Stimulated activated CD4-positive, alpha-beta T cell treated with anti-CD3 and anti-CD28 coated beads, Interleukin-2, amount 100 ng/mL, for 24 hours (primary cell): Measurements from ENCODE around the gene LYPD6B.
"Not testable (repeated sequence)": the region's sequence is repeated elsewhere in the genome, so short reads cannot be mapped to it uniquely, and the experiment has no call there.

ENCODE experiments used
- DNase-seq, 2 donors: peaks; one replicate each; pipeline ENCODE4 v3.0.0-alpha.2; 2020

LYPD6B gene

DNA sequence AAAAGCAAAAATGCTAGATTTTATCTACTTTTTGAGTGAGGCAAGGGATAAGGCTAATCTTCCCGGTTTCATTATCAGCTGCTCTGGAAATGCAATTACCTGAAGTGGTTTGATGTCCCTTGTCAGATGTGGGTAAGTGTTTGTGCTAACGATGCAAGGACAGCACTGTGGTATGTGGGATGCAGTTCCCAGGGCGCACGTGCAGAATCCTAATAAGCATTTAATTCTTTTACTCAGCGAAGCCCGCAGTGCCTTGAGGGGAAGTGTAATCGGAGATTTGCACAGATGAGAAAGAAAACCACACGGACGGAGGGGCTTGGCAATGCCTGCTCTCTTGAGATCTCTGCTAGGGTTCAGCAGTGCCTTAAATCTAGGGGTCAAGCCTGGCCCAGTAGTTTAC lies 183.4 kb downstream of the LYPD6B start:
- no peak for DNase-seq

GRCh38 chr2:149223472-149224095 lies 185.1 kb downstream of the LYPD6B start:
- no peak for DNase-seq

DNA sequence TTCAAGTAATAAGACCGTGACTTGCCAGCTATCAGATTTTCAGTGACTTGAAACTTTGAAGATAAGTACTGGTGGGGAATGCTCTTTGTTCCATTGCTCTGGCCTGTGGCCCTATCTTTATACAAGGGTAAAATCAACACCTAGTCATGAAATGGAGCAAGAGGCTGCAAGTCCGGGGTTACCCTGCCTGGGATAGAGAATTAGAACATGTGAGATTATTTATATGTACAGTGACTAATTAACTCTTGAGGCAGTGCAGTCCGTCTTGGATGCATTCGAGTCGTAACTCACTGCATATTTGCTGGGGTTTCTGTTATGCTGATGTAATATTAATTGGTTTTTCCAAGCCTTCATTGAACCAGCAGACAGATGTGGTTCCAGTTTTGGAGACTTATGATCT lies 186.0 kb downstream of the LYPD6B start:
- no peak for DNase-seq

GRCh38 chr2:149225446-149225845 lies 186.9 kb downstream of the LYPD6B start:
- DNase-seq = no peak

DNA sequence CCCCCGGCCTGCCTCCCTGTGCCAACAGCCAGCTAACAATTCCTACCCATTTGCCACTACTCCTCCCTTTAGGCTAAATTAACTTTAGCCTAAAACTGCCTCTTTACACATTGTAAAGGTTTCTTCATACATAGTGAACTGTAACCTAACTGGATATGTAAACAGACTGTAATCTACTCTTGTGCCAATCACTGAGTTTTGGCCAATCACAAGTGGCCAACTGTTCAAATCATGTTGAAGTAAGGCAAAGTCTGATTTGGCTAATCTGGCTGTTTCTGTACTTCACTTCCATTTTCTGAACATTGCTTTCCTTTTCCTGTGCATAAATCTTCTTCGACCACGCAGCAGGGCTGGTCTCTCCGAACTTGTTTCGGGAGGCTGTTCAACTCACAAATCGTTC lies 188.3 kb downstream of the LYPD6B start:
- DNase-seq = no peak

GRCh38 chr2:149235816-149236375 lies 197.4 kb downstream of the LYPD6B start:
- no peak for DNase-seq

- no peak for DNase-seq
Observed at GRCh38 chr2:149236410-149236809, 197.9 kb downstream of the LYPD6B start.

GRCh38 chr2:149246186-149246585 lies 207.7 kb downstream of the LYPD6B start:
- DNase-seq = no peak

DNA sequence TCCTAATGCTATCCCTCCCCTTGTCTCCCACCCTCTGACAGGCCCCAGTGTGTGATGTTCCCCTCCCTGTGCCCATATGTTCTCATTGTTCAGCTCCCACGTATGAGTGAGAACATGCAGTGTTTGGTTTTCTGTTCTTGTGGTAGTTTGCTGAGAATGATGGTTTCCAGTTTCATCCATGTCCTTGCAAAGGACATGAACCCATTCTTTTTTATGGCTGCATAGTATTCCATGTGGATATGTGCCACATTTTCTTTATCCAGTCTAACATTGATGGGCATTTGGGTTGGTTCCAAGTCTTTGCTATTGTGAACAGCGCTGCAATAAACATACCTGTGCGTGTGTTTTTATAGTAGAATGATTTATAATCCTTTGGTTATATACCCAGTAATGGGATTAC lies 212.9 kb downstream of the LYPD6B start:
- not testable (repeated sequence) for DNase-seq

GRCh38 chr2:149256877-149257276 lies 218.4 kb downstream of the LYPD6B start:
- DNase-seq = not testable (repeated sequence)

GRCh38 chr2:149258531-149258930 lies 220.0 kb downstream of the LYPD6B start:
- no peak for DNase-seq

DNA sequence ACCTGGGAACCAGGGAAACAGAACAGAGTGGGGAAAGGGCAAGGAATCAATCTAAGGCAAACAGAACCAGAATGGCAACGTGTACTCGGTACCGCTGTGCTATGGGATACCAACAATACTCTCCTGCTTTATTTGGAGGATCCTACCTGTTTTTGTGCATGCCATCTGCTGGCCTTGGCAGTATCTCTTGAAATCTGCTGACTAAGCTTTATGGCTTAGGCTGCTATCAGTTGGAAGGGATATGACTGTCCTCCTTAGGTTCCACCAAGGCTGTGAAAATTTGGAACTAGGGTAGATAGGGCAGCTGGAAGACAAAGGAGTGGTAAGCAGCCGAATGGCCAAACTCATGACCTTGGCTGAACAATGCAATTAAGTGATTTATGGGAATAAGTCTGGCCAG lies 220.6 kb downstream of the LYPD6B start:
- no peak for DNase-seq

GRCh38 chr2:149261692-149262091 lies 223.2 kb downstream of the LYPD6B start:
- no peak for DNase-seq
